ENCODE measurements around the gene BRICD5.

GRCh38 chr16:2191446-2191706, 19.3 kb downstream of the BRICD5 start:
- no peak for TF ChIP-seq POLR2AphosphoS5 (IDR thresholded peaks at IDR 0.05; ENCODE audit: low read depth, low read length)
- no peak for TF ChIP-seq FOXK1 (CRISPR knock-in tag; IDR thresholded peaks at IDR 0.05; ENCODE audit: borderline replicate concordance, low read depth)
